Esophagus squamous epithelium (tissue), 4 donors: Measurements from ENCODE around the gene CCDC71.

ENCODE experiments used
- POLR2A ChIP-seq, 4 donors: fragments of 450-650 bp; IDR thresholded peaks; one replicate each; pipeline ENCODE4 v1.6.1; 2017; ENCODE audit warnings: antibody characterized with exemption in 4 of 4, mild to moderate bottlenecking in 4 of 4, moderate library complexity in 3 of 4
- TF ChIP-seq, protein P1 (sequence below), 6 experiments: fragments of 450-650 bp in 4 of 6; fragments of 200-600 bp in 2 of 6; sonication (generic) in 2 of 6; IDR thresholded peaks; one replicate each; pipeline ENCODE4 v1.5.1; 2016 to 2019; ENCODE audit warnings: antibody characterized with exemption in 6 of 6, mild to moderate bottlenecking in 4 of 6, moderate library complexity in 4 of 6

- TF ChIP-seq, protein P1, sequence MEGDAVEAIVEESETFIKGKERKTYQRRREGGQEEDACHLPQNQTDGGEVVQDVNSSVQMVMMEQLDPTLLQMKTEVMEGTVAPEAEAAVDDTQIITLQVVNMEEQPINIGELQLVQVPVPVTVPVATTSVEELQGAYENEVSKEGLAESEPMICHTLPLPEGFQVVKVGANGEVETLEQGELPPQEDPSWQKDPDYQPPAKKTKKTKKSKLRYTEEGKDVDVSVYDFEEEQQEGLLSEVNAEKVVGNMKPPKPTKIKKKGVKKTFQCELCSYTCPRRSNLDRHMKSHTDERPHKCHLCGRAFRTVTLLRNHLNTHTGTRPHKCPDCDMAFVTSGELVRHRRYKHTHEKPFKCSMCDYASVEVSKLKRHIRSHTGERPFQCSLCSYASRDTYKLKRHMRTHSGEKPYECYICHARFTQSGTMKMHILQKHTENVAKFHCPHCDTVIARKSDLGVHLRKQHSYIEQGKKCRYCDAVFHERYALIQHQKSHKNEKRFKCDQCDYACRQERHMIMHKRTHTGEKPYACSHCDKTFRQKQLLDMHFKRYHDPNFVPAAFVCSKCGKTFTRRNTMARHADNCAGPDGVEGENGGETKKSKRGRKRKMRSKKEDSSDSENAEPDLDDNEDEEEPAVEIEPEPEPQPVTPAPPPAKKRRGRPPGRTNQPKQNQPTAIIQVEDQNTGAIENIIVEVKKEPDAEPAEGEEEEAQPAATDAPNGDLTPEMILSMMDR (IDR thresholded peaks at IDR 0.05), result no peak
- TF ChIP-seq POLR2A (IDR thresholded peaks at IDR 0.05), result no peak
Measured at GRCh38 chr3:49198161-49198560, 32.0 kb upstream of the CCDC71 start.
